Fibroblast of lung (primary cell): ENCODE data around the gene MB21D2.

Source experiments
- EZH2 ChIP-seq: IDR thresholded peaks from 2 replicates; pipeline ENCODE4 v1.5.1; 2012; ENCODE audit warnings: low read length, control low read depth, mild to moderate bottlenecking; ENCODE audit errors: missing control alignments
- TF ChIP-seq, protein P1 (sequence below), 2 donors: IDR thresholded peaks in 1 of 2; conservative IDR thresholded peaks in 1 of 2; 1 replicate in 1 of 2; 2 replicates in 1 of 2; pipeline ENCODE4 v1.5.1; 2011 to 2012; ENCODE audit warnings: low read length in 2 of 2, control low read depth in 1 of 2, inconsistent platforms in 1 of 2, low read depth in 1 of 2, mild to moderate bottlenecking in 1 of 2

- TF ChIP-seq, protein P1, sequence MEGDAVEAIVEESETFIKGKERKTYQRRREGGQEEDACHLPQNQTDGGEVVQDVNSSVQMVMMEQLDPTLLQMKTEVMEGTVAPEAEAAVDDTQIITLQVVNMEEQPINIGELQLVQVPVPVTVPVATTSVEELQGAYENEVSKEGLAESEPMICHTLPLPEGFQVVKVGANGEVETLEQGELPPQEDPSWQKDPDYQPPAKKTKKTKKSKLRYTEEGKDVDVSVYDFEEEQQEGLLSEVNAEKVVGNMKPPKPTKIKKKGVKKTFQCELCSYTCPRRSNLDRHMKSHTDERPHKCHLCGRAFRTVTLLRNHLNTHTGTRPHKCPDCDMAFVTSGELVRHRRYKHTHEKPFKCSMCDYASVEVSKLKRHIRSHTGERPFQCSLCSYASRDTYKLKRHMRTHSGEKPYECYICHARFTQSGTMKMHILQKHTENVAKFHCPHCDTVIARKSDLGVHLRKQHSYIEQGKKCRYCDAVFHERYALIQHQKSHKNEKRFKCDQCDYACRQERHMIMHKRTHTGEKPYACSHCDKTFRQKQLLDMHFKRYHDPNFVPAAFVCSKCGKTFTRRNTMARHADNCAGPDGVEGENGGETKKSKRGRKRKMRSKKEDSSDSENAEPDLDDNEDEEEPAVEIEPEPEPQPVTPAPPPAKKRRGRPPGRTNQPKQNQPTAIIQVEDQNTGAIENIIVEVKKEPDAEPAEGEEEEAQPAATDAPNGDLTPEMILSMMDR (conservative IDR thresholded peaks at IDR 0.05 in 1 of 2, IDR thresholded peaks at IDR 0.05 in 1 of 2; ENCODE audit: low read depth in 1 of 2, low read length in 2 of 2): no peak
- no peak for TF ChIP-seq EZH2
These were observed 36.3 kb upstream of the MB21D2 start for GRCh38 chr3:192953926-192954325.
